SKM-1 (cell line): ENCODE results near the gene E2F8.
"Not testable (repeated sequence)": the region's sequence is repeated elsewhere in the genome, so short reads cannot be mapped to it uniquely, and the experiment has no call there.

Experiments used
- DNase-seq: peaks from one replicate; lab custom pipeline; 2025; ENCODE audit not compliant: unreplicated experiment; lab: John Stamatoyannopoulos, UW

Gene E2F8, protein sequence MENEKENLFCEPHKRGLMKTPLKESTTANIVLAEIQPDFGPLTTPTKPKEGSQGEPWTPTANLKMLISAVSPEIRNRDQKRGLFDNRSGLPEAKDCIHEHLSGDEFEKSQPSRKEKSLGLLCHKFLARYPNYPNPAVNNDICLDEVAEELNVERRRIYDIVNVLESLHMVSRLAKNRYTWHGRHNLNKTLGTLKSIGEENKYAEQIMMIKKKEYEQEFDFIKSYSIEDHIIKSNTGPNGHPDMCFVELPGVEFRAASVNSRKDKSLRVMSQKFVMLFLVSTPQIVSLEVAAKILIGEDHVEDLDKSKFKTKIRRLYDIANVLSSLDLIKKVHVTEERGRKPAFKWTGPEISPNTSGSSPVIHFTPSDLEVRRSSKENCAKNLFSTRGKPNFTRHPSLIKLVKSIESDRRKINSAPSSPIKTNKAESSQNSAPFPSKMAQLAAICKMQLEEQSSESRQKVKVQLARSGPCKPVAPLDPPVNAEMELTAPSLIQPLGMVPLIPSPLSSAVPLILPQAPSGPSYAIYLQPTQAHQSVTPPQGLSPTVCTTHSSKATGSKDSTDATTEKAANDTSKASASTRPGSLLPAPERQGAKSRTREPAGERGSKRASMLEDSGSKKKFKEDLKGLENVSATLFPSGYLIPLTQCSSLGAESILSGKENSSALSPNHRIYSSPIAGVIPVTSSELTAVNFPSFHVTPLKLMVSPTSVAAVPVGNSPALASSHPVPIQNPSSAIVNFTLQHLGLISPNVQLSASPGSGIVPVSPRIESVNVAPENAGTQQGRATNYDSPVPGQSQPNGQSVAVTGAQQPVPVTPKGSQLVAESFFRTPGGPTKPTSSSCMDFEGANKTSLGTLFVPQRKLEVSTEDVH

DNA sequence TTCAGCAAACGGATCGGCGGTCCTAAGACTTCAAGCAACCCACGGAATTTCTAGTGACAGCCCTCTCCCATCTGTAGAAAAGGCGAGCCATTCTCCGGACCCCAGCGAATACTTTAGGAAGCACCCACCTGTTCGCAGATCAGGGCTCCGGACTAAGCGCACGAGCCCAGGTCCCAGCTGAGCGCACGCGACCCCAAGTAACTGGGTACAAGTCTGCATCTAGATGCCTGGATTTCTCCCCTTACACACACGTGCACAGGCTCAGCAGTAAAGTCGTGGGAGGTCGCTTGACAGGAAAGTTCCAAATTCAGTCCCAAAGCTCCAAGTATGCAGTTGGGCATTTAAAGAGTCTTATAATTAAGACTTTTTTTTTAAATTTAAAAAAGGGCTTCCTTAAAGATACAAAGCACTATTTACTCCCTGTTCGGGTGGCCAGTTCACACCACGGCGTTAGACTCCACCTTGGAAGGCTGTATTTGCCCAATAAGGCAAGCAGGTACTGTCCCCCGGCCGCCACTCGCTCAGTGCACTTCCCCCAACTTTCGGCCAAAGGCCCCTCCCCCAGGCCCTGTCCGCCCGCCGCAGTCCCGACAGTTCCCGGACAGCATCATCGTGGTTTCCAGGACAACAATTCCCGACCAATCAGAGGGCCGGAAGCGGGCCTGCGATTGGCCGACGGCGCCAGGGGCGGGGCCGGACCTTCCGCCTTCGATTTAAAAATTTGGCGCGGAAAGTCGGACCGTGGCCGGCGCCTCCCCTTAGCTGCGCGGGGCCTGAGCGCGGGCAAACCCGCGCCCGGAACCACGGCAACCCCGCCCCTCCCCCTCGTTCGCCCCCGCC lies at the start of gene E2F8:
Gene E2F8 (minus strand): TSS at position 526 of the 840 bp plus-strand sequence. CDS start 824 bp downstream, outside the sequence.
- peak; percentile 93 for DNase-seq

DNA sequence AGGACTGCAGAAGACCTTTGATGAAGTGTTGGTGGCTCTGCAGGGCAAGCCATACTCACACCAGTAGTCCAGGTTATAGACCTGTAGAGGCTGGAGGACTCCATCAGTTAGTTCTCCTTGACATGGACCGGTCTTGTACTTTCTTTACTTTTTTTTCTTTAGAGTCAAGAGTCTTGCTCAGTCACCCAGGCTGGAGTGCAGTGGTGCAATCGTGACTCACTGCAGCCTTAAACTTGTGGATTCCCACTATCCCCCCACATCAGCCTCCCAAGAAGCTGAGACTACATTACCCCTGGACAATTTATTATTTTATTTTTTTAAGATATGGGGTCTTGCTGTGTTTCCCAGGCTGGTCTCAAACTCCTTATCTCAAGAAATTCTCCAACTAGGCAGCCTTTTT lies 49.6 kb upstream of the E2F8 start:
- no peak for DNase-seq

- no peak for DNase-seq
Measured at GRCh38 chr11:19288256-19288655, 47.5 kb upstream of the E2F8 start.

GRCh38 chr11:19286411-19286810 lies 45.7 kb upstream of the E2F8 start:
- no peak for DNase-seq

DNA sequence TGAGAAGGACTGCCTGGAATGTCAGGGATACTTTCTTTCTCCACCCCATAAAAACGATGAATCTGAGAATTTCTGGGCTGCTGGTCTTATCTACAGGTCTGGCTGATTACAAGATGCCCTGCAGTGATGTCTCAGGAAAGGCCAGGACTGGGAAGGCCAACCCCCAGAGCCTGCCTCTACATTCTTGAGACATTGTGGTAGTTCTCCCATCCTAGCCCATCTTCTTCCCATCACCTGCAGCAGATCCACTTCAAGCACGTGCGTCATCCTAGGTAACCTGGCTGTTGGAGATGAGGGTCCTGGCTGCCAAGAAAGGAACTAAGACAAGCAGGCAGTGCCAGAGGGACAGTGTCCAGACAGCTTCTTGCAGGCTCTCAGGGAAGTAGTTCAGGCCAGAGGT lies 44.1 kb upstream of the E2F8 start:
- no peak for DNase-seq

- DNase-seq: no peak
Measured at GRCh38 chr11:19283991-19284390, 43.2 kb upstream of the E2F8 start.

DNA sequence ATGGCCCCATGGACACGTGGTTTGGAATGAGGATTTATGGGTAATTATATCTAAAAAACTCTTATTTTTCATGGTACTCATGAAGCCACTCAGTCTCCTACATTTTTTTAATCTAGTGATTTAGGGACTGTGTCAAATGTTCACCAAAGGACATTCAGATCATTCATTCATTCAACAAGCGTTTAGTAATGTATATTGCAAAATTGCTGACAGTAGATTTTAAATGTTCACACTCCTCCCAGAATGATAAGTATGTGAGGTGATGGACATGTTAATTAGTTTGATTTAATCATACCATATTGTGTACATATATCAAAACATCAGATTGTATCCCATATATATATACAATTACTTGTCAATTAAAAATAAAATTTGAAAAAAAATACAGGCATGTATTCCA lies 40.8 kb upstream of the E2F8 start:
- no peak for DNase-seq

DNA sequence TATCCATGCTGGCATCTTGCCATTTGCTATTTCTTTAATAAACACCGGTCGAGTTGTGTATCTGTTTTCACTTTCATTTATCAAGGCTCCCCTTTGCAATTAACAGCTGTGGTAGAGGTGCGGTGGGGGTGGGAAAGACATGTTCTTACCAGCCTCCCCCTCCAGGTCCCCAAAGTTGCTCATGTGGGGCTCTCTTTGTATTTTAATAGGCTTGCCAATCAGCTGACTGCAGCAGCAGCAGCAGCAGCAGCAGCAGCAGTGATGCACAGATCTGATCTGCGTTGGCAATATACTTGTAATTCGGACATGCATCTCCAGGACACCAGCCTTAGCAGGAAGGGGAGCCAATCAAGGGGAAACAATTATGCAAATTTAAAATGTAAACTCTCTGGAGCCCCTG lies 40.3 kb upstream of the E2F8 start:
- DNase-seq: no peak

GRCh38 chr11:19279451-19279850 lies 38.7 kb upstream of the E2F8 start:
- DNase-seq: peak; percentile 19

- DNase-seq: peak; percentile 74
Measured at GRCh38 chr11:19276859-19277808, 36.4 kb upstream of the E2F8 start.

GRCh38 chr11:19275496-19275895 lies 34.8 kb upstream of the E2F8 start:
- DNase-seq: no peak

- DNase-seq: not testable (repeated sequence)
Measured at GRCh38 chr11:19273219-19273618, 32.5 kb upstream of the E2F8 start.

GRCh38 chr11:19268909-19269308 lies 28.2 kb upstream of the E2F8 start:
- DNase-seq: no peak

DNA sequence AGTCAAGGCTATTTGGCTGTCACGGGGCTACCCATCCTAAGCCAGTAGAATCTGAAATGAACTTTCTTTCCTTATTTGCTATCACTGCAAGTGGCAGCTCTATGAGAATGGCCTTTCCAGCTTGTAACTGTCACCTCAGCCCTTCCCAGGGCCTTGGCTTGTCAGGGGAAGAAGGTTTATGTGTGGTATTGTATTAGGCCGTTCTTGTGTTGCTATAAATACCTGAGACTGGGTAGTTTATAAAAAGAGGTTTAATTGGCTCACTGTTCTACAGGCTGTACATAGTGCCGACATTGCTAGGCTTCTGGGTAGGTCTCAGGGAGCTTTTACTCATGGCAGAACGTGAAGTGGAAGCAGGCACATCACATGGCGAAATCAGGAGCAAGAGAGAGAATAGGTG lies 26.8 kb upstream of the E2F8 start:
- DNase-seq: no peak

DNA sequence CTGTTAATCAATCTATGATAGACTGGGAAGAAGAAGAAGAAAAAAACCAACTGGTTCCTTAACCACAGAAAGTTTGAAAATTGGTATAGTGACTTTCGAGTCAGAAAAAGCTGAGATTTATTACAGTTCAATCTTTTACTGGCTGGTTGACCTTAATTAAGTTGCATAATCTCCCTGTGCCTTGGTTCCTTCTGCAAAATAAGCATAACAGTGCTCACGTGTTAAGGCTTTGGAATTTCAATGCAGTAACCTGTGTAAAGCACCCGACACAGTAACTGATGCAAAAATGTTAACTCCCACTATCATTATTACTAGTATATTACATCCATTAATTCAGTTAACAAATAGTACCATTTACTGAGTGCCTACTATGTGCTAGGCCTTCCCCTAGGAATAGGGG lies 22.6 kb upstream of the E2F8 start:
- no peak for DNase-seq

- DNase-seq: peak; percentile 29
Measured at GRCh38 chr11:19259487-19260345, 19.0 kb upstream of the E2F8 start.

- no peak for DNase-seq
Measured at GRCh38 chr11:19258641-19259230, 18.0 kb upstream of the E2F8 start.

DNA sequence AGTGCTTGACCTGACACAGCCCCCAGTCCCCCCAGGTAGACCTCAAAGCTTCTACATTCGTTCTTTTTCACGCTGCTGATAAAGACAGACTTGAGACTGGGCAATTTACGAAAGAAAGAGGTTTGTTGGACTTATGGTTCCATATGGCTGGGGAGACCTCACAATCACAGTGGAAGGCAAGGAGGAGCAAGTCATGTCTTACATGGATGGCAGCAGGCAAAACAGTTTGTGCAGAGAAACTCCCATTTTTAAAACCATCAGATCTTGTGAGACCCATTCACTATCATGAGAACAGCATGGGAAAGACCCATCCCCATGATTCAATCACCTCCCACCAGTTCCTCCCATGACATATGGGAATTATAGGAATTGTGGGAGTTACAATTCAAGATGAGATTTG lies 13.7 kb upstream of the E2F8 start:
- not testable (repeated sequence) for DNase-seq

DNA sequence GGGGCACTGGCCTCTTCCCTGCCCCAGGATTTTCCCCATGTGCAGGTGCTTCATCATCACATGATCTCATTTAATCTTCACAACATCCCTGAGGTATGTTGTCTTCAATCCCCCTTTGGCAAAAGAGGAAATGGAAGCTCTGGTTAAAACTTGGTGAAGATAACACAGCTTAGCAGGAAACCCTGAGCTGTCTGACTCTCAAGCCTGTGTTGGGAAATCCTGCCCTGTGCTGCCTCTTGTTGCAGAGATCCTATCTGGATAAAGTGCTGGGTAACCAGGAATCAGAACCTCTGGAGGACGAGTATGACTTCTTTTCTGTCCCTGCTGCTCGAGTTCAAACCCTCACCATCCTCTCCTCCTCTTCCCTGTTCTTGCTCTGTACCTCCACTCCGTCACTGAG lies 13.1 kb upstream of the E2F8 start:
- peak; percentile 54 for DNase-seq
